ENCODE measurements around the gene ASCC3. TPM values are rescaled to one million over a fixed set of nuclear protein-coding genes. Genes with fewer than 3 reads are reported as not detected.

ASCC3 gene
- total and polyA plus RNA-seq, 2 experiments from 2014 or later = 34.0 to 77.6 TPM

DNA sequence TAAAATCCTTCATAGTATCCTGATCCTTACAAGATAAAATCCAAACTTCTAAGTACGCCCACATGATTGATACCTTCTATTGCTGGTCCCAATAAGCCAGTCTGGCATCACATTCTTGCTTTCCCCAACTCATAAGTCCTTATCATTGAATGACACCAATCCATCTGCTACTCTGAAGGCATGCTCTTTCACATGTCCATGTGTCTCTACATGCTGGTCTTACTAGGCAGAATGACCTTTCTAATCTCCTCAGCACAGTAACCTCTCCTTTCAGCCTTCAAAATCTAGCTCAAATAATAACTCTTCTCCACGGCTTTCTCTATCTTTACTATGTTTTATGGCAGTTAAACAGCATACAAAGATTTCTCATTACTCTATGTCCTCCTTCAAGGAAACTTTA, 71.1 kb downstream of the ASCC3 start:
- WGBS (ENCODE audit: low lambda C conversion rate, missing lambda C conversion rate) = 84% methylated on average over 2 of the region's 2 CpGs

DNA sequence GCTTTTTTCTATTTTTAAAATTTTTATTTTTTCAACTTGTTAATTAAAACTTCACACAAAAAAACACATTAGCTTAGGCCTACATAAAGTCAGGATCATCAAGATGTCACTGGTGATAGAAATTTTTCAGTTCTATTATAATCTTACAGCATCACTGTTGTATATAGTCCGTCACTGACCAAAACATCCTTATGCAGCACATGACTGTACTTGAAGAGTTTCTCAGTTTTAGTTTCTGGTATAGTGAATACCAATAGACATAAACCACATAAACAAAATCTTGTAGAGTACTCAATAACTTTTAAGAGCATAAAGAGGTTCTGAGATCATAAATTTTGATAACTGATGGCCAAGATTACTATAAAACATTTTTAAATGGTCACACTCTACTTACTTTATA, 71.8 kb downstream of the ASCC3 start:
- DNase-seq (ENCODE audit: low spot score) = no peak
- no peaks in the 10 kb centered on the region for H3K27me3 ChIP-seq
- H3K4me3 ChIP-seq = no peak overlapping the region
- H3K27ac ChIP-seq = no peak overlapping the region
- TF ChIP-seq, protein P1, sequence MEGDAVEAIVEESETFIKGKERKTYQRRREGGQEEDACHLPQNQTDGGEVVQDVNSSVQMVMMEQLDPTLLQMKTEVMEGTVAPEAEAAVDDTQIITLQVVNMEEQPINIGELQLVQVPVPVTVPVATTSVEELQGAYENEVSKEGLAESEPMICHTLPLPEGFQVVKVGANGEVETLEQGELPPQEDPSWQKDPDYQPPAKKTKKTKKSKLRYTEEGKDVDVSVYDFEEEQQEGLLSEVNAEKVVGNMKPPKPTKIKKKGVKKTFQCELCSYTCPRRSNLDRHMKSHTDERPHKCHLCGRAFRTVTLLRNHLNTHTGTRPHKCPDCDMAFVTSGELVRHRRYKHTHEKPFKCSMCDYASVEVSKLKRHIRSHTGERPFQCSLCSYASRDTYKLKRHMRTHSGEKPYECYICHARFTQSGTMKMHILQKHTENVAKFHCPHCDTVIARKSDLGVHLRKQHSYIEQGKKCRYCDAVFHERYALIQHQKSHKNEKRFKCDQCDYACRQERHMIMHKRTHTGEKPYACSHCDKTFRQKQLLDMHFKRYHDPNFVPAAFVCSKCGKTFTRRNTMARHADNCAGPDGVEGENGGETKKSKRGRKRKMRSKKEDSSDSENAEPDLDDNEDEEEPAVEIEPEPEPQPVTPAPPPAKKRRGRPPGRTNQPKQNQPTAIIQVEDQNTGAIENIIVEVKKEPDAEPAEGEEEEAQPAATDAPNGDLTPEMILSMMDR (IDR thresholded peaks at IDR 0.05; ENCODE audit: poor library complexity) = no peak
- TF ChIP-seq EZH2 (IDR thresholded peaks at IDR 0.05; ENCODE audit: borderline replicate concordance) (no peak), EZH2phosphoT487 (IDR thresholded peaks at IDR 0.05; ENCODE audit: low read depth, severe bottlenecking, unreplicated experiment) (no peak)
- H3K4me1 ChIP-seq (ENCODE audit: insufficient read depth) = no peaks in the 10 kb centered on the region
- peaks cover 19% of the 10 kb centered on the region for H3K79me2 ChIP-seq
- no peaks in the 10 kb centered on the region for H3K9me2 ChIP-seq (replicated peaks; ENCODE audit: insufficient read depth)
- H2AFZ ChIP-seq = no peak overlapping the region
- no peak overlapping the region for H3K4me2 ChIP-seq
- WGBS (ENCODE audit: low lambda C conversion rate, missing lambda C conversion rate) = 92% methylated on average over 1 of the region's 1 CpG
- H4K20me1 ChIP-seq (ENCODE audit: insufficient read depth, poor library complexity, severe bottlenecking) = no peaks in the 10 kb centered on the region
- no peaks in the 10 kb centered on the region for H3K36me3 ChIP-seq (replicated peaks; ENCODE audit: insufficient read depth, low read depth)
- H3K9me3 ChIP-seq (ENCODE audit: low read depth) = no peaks in the 10 kb centered on the region

More for the DNA sequence above, 71.1 kb downstream of the ASCC3 start:
- Histone ChIP-seq H3K4me1 (ENCODE audit: insufficient read depth) (no peaks in the 10 kb centered on the region), H3K27me3 (no peaks in the 10 kb centered on the region), H3K9me2 (replicated peaks; ENCODE audit: insufficient read depth) (no peaks in the 10 kb centered on the region), H4K20me1 (ENCODE audit: insufficient read depth, poor library complexity, severe bottlenecking) (no peaks in the 10 kb centered on the region), H2AFZ (no peak overlapping the region), H3K27ac (no peak overlapping the region), H3K36me3 (replicated peaks; ENCODE audit: insufficient read depth, low read depth) (peaks cover 3% of the 10 kb centered on the region), H3K4me2 (no peak overlapping the region), H3K79me2 (peaks cover 20% of the 10 kb centered on the region), H3K9me3 (ENCODE audit: low read depth) (no peaks in the 10 kb centered on the region), H3K4me3 (no peak overlapping the region)
- DNase-seq (ENCODE audit: low spot score) = no peak
- TF ChIP-seq EZH2phosphoT487 (IDR thresholded peaks at IDR 0.05; ENCODE audit: low read depth, severe bottlenecking, unreplicated experiment) = no peak
- TF ChIP-seq, protein P1 (IDR thresholded peaks at IDR 0.05; ENCODE audit: poor library complexity) = no peak
- no peak for TF ChIP-seq EZH2 (IDR thresholded peaks at IDR 0.05; ENCODE audit: borderline replicate concordance)

DNA sequence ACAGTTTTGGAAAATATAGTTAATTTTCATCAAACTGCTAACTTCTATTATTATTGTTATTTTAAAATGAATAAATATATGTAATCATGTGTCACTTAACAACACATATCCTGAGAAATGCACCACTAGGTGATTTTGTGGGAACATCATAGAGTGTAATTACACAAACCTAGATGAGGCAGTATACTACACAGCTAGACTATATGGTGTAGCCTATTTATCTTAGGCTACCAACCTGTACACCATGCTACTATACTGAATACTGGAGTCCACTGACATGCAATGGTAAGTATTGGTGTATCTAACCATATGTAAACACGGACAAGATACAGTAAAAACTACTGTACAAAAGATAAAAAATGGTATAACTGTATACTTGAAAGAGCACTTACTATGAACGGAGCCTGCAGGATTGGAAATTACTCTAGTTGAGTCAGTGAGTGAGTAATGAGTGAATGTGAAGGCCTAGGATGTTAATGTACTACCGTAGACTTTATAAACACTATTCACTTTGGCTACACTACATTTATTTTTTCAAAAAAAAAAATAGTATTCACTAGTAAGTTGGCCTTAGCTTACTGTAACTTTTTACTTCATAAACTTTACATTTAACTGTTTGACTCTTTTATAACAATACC, 72.4 kb downstream of the ASCC3 start:
- 80% methylated on average over 3 of the region's 3 CpGs for WGBS (ENCODE audit: low lambda C conversion rate, missing lambda C conversion rate)
- no peaks in the 10 kb centered on the region for H3K27me3 ChIP-seq
- H3K9me3 ChIP-seq (ENCODE audit: low read depth) = no peaks in the 10 kb centered on the region
- H2AFZ ChIP-seq = no peak overlapping the region
- no peak for DNase-seq (ENCODE audit: low spot score)
- peaks cover 19% of the 10 kb centered on the region for H3K79me2 ChIP-seq
- TF ChIP-seq, protein P1 (IDR thresholded peaks at IDR 0.05; ENCODE audit: poor library complexity) = no peak
- no peak for TF ChIP-seq EZH2phosphoT487 (IDR thresholded peaks at IDR 0.05; ENCODE audit: low read depth, severe bottlenecking, unreplicated experiment)
- no peak for TF ChIP-seq EZH2 (IDR thresholded peaks at IDR 0.05; ENCODE audit: borderline replicate concordance)
- H3K4me1 ChIP-seq (ENCODE audit: insufficient read depth) = no peaks in the 10 kb centered on the region
- no peak overlapping the region for H3K27ac ChIP-seq
- no peak overlapping the region for H3K4me3 ChIP-seq
- H3K9me2 ChIP-seq (replicated peaks; ENCODE audit: insufficient read depth) = no peaks in the 10 kb centered on the region
- no peaks in the 10 kb centered on the region for H3K36me3 ChIP-seq (replicated peaks; ENCODE audit: insufficient read depth, low read depth)
- H4K20me1 ChIP-seq (ENCODE audit: insufficient read depth, poor library complexity, severe bottlenecking) = no peaks in the 10 kb centered on the region
- H3K4me2 ChIP-seq = no peak overlapping the region

All from hepatocyte (in vitro differentiated cells).